HG02623 (cell line): Measurements from ENCODE around the gene SLC41A3.
"Not testable (repeated sequence)": the region's sequence is repeated elsewhere in the genome, so short reads cannot be mapped to it uniquely, and the experiment has no call there.

Experiments
- ATAC-seq: cut with Tn5 transposase; IDR thresholded peaks from one replicate; pipeline ENCODE4 v1.9.1; 2021; ENCODE audit warnings: moderate library complexity; ENCODE audit not compliant: unreplicated experiment

The SLC41A3 gene

GRCh38 chr3:125960456-125961288, 123.3 kb downstream of the SLC41A3 start:
- no peak for ATAC-seq

GRCh38 chr3:125960066-125960424, 123.9 kb downstream of the SLC41A3 start:
- ATAC-seq: no peak

- no peak for ATAC-seq
Measured at GRCh38 chr3:125959317-125960065, 124.4 kb downstream of the SLC41A3 start.

GRCh38 chr3:125958511-125959316, 125.2 kb downstream of the SLC41A3 start:
- ATAC-seq: no peak

- no peak for ATAC-seq
Measured at GRCh38 chr3:125957674-125958510, 126.0 kb downstream of the SLC41A3 start.

- ATAC-seq: not testable (repeated sequence)
Measured at GRCh38 chr3:125957020-125957419, 126.9 kb downstream of the SLC41A3 start.
